NCI-H187 (cell line): ENCODE measurements around the gene NOP58.
"Not testable (repeated sequence)": the region's sequence is repeated elsewhere in the genome, so short reads cannot be mapped to it uniquely, and the experiment has no call there.

Source experiments
- DNase-seq, 2 experiments: peaks; one replicate each; lab custom pipeline; 2025; lab: John Stamatoyannopoulos, UW

The NOP58 gene, protein sequence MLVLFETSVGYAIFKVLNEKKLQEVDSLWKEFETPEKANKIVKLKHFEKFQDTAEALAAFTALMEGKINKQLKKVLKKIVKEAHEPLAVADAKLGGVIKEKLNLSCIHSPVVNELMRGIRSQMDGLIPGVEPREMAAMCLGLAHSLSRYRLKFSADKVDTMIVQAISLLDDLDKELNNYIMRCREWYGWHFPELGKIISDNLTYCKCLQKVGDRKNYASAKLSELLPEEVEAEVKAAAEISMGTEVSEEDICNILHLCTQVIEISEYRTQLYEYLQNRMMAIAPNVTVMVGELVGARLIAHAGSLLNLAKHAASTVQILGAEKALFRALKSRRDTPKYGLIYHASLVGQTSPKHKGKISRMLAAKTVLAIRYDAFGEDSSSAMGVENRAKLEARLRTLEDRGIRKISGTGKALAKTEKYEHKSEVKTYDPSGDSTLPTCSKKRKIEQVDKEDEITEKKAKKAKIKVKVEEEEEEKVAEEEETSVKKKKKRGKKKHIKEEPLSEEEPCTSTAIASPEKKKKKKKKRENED

DNA sequence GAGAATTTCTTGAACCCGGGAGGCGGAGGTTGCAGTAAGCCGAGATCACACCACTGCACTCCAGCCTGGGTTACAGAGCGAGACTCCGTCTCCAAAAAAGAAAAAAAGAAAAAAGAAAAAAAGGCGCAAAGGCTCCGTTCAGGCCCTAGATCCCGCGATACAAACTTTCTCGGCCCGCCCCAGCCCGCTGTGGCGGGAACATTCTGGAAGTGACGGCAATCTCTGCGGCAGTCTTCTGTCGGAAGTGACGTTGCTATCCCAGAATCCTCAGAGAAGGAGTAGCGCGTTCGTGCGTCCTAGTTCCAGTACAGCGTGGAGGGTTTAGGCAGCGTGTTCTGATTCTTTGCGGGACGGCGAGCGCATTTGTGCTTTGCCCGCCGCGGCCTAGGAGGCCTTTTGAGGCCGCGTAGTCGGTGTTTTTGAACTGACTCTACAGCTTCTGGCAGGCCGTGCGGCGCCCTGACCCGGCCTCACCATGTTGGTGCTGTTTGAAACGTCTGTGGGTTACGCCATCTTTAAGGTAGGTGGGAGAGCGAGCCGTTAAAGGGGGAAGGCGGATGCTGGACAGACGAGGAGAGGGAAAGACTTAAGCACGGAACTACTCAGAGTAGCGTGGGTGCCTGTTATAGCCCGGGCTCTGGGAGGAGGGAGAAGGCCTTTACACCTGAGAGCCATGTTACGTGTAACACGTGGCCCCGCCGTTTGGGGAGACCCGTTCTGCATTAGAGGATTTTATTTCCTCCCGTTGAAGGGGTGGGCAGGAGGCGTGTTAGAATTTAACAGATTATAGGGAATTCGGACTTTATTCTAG lies at the start of gene NOP58:
Gene NOP58 (plus strand): TSS at position 297 of the 811 bp plus-strand sequence. CDS start 179 bp downstream, at position 476.
- peak; percentile 52 to 75 for DNase-seq

DNA sequence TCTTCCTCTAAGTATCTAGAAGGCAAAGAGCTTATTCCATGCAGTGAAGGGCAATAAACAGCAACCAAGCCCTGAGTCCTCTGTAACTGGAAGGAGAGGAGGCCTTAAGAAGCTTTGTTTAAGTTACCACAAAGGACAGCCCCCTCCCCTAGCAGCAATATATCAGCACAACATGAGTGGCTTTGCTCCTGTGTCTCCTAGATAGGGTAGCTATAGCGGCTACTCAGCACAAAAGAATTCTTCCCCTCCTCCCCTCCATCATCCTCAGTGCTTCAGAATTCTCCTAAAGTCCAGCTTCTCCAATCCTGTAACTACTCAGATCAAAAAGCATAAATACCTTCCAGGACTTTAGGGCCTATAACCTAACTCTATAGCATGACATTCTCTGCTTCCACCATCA lies 43.7 kb upstream of the NOP58 start:
- no peak for DNase-seq

DNA sequence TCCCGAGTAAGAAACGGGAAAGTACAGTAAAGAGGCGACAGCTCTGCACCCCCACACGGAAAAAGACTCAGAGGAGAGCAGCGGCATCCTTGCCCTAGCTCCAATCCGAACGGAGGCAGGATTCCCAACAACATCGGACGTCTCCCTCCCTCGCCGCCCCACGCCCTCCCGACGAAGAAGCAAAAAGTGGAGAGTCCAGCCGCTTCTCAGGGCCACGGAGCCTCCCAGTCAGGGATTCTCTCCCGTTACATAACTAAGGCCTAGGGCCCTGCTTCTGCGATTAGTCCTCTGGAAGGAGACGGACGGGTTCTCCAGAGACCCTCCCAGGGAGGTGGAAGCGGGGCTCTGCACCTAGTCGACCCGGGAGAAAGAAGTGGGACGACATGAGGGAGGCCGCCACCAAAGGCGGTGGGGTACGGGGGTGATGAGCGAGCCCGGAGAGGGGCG lies 27.8 kb upstream of the NOP58 start:
- DNase-seq, result peak in 1 of 2 experiments; percentile 14

DNA sequence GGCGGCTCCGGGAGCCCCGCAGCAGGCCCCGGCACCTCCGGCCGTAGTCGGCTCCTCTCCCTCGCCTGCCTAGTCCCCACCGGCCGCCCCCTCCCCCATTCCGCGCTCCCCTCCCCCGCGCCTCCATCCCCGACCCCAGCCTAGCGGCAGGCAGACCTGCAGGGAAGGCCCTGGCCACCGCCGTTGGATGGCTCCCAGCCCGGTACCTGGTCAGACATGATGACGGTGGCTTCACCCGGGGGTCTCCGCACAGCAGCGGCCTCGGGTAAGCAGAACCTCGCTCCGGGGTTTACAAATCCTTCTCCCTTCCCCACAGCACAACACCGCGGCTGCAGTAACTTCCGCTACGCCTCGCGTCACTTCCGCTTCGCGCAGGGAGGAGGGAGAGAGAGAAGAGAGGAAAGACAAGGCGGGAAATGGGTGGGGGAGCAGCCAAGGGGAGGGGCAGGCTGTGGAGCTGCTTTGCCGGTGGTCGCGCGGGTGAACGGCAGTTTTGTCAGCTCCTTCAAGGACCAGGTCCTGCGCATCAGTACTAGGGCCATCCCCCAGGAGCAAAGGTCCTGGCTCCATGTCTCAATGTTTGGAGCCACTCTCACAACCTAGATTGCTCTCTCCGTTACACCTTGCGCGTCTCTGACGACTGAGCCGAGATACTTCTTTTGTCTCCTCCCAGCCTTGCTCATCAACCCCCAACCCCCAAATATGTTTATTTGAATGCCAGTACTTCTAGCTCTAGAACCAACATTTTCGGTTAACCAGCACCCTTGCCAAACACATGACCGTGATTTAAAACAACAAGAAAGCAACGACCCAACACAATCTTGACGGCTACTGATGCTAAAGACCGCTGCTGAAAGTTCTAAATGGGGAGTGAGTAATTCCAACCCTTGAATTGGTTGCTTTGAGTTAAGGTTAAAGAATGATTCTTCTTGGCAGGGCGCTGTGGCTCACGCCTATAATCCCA lies 27.0 kb upstream of the NOP58 start, which contains the start of gene SUMO1:
Gene SUMO1 (minus strand): TSS at position 364 of the 964 bp plus-strand sequence. CDS start 146 bp downstream, at position 218.
- DNase-seq, result peak; percentile 47 to 67

DNA sequence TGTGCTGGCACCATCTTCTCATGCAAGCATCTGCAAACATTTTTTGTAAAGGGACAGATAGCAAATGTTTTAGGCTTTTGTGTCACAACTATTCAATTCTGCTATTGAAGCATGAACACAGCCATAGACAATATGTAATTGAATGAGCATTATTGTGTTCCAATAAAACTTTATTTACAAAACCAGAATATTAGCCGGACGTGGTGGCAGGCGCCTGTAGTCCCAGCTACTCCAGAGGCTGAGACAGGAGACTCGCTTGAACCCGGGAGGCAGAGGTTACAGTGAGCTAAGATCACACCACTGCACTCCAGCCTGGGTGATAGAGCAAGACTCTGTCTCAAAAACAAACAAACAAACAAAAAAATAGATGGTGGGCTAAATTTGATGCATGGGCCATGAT lies 17.9 kb upstream of the NOP58 start:
- not testable (repeated sequence) for DNase-seq

DNA sequence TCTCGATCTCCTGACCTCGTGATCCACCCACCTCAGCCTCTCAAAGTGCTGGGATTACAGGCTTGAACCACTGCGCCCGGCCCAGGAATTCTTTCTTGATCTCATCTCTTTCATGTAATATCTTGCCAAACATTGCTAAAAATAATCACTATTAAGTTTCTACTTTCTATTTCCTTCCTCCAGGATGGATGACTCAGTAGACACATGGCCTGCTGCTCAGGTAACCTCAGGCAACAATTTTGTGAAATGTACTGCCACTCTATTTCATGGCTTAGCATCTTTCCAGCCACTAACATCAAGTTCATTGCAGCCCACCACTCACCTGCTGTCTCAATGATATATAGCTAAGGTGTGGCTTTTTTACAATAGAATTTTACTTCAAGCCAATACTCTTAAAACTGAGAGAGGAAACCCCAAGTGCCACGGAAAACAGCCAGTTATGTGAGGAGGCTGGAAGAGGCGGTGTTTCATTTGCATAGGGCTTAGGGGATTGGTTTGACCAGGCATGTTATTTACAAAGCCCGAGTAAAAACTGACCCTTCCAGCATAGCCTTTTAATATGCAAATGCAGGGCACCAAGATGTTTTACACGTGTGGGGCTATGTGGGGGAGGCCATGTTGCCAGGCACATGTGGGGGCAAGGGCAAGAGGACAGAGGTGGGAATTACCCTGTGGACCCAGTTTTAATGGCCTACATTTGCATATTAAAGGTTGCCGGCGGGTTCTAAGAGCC lies 15.9 kb upstream of the NOP58 start:
- no peak for DNase-seq

DNA sequence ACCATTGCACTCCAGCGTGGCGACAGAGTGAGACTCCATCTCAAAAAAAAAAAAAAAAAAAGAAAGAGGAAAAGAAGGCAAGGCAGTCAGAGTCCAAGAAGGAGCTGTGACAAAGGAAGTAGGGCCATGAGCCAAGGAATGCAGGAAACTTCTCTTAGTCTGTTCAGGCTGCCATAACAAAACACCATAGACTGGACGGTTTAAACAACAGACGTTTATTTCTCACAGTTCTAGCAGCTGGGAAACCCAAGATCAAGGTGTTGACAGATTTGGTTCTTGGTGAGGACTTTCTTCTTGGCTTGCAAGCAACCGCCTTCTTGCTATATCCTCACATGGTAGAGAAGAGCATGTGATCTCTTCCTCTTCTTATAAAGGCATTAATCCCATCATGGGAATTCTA lies 14.1 kb upstream of the NOP58 start:
- DNase-seq, result no peak

DNA sequence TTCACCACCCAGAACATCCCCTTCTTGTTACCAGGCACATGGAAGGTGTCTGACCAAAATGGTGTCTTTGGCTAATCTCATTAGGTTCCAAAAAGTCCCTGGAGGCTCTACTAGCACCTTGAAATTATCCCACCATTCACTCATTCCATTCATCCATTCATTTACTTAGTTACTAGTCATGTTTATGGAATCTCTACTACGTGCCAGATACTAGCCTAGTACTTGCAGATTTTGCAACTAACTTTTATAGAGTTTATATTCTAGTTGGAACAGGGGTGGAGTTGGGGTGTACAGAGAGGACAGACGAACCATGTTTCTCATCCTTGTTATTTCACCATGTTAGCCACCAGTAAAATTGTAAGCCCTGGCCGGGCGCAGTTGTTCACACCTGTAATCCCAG lies 4.0 kb upstream of the NOP58 start:
- no peak for DNase-seq

DNA sequence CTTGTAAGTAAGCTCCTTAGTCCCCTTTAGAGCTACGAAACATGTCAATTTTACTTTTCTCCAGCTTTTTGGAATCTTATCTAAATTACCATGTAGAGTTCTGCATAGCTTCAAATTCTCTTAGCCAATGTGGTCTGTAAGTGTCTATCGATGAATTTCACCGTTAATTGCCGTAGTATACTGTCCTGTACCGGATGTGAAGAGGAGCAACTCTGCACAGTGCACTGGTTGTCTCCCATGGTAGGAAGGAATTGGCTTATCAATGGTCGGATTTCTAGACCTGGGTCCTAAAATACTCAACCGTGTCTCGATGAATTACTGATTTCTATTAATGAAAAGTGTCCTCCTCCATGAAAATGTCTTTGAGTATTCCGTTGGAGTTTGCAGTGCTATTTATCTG lies 1.9 kb downstream of the NOP58 start:
- no peak for DNase-seq

DNA sequence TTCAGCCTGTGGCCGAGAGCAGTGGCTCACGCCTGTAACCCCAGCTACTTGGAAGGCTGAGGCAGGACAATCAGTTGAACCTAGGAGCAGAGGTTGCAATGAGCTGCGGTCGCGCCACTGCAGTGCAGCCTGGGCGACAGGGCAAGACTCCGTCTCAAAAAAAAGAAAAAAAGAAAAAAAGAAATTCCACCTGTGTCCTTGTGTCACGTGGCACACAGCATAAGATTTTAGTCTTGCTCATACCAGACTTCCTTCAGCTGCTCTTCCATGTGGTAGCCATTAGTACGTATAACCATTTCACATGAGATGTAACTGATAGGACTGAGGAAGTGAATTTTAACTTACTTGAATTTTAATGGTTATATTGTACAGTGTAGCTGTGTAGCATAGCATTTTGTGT lies 4.0 kb downstream of the NOP58 start:
- no peak for DNase-seq

DNA sequence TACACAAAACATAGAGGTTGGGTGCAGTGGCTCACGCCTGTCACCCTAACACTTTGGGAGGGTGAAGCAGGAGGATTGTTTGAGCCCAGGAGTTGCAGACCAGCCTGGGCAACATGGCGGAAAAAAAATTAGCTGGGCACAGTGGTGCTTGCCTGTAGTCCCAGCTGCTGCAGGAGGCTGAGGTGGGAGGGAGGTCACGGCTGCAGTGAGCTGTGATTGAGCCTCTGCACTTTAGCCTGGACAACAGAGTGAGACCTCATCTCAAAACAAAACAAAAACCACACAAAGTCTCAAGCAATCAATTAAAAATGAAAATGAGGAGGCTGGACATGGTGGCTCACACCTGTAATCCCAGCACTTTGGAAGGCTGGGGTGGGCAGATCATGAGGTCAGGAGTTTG lies 4.9 kb downstream of the NOP58 start:
- DNase-seq, result no peak

DNA sequence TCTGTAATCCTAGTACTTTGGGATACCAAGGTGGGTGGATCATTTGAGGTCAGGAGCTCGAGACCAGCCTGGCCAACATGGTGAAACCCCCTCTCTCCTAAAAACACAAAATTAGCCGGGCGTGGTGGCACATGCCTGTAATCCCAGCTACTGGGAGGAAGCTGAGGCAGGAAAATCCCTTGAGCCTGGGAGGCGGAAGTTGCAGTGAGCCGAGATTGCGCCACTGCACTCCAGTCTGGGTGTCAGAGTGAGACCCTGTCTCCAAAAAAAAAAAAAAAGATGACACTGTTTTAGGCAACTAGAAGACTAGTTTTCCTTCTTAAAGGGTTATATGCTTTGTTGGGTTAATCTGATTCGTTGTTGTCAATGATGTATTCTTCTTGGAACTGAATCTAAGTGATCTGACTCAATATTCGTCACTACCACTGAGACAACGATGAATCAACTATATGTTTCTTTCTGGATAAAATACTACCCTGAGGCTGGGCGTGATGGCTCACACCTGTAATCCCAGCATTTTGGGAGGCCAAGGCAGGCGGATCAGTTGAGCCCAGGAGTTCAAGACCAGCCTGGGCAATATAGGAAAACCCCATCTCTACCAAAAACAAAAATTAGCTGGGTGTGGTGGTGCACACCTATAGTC lies 10.6 kb downstream of the NOP58 start:
- DNase-seq, result not testable (repeated sequence)

DNA sequence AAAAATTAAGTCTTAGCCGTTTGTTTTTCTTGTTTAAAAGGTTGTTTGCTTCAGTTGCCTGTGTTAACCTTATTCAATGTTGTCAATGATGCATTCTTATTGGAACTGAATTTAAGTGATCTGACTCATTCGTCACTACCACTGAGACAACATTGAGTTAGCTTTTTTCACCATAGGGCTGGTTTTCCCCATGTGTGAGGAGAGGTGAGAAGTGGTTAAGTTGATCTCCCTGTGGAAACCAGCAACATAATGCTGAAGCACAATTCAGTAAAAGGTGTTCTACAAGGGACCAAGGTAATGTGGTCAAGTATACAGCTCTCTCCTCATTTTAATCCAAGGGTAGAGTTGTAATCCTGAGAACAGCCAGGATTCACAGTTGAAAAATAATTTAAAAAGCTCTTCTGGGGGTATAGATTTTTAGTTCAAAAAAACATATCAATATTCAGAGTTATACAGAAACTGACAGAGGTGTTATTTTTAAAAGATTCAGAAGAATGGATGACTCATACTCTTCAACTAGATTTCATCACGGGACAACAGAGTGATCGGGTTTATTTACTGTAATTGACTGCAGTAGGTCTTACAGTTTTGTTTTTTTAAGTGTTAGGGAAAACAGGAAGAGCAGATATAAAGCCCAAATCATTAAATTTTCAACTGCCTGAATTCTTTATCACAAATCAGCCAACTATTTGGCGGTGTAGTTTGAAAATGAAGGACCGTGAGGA lies 12.6 kb downstream of the NOP58 start:
- DNase-seq, result no peak

DNA sequence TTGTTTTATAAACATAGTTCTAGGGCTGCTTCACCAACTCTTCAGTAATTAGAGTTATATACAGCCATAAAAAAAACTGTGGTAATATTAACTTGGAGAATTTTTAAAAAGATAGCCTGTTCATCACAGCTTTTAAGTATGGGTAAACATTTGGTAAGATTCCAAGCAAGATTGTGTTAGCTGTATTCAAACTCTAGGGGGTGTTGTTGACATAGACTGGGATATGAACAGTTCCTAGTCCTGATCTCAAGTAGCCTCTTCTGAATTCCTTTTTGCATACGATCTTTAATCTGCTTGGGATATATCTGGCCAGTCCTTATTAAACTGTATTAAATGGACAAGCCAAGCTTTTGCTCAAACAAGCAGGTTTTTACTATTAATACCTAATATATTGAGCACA lies 13.4 kb downstream of the NOP58 start:
- DNase-seq, result no peak

DNA sequence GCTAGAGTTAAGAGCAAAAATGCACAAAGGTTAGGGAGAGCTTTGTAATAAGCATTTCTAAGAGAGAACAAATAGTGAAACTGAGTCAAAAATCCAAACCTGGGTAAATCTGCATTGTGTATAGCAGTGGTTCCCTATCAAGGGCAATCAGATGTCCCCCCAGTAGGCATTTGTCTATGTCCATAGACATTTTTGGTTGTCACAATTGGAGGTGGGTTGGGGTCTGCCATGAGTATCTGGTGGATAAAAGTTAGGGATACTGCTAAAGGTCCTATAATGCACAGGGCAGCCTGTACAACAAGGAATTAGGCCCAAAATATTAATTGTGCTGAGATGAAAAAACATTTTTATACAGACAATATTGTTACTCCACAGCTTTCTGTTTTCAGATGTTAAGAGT lies 21.0 kb downstream of the NOP58 start:
- DNase-seq, result no peak

DNA sequence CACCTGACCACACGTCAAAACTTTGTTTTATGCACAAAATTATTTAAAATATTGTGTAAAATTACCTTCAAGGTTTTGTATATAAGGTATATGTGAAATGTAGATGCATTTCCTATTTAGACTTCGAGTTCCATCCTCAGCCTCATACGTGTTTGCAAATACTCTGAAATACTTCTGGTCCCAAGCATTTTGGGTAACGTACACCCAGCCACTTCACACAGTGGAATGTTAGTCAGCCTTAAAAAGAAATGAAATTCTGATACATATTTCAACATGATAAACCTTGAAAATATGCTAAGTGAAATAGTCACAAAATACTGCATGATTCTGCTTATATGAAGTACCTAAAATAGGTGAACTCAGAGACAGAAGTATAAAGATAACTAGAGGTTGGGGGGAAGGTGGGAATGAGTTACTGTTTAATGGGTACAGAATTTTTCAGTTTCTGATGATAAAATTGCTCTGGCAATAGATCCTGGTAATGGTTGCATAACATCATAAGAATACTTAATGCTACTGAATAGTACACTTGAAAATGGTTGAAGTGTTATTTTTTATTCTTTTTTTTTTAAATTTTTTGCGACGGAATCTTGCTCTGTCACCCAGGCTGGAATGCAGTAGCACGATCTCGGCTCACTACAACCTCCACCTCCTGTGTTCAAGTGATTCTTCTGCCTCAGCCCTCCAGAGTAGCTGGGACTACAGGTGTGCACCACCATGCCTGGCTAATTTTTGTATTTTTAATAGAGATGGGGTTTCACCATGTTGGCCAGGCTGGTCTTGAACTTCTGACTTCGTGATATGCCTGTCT lies 24.0 kb downstream of the NOP58 start:
- no peak for DNase-seq

DNA sequence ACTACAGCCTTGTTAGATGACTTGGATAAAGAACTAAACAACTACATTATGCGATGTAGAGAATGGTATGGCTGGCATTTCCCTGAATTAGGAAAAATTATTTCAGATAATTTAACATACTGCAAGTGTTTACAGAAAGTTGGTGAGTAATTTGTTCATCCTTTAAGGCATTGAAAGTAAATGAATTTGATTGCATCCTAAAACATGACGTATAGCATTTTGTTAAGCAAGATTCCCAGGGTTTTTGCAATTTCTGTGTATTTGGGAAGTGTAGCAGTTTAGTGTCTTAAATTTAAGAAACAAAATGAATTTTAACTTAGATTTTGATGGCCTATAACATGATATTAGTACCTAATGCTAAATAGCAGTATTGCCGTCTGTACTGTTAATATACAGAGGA lies 24.8 kb downstream of the NOP58 start:
- DNase-seq, result no peak

DNA sequence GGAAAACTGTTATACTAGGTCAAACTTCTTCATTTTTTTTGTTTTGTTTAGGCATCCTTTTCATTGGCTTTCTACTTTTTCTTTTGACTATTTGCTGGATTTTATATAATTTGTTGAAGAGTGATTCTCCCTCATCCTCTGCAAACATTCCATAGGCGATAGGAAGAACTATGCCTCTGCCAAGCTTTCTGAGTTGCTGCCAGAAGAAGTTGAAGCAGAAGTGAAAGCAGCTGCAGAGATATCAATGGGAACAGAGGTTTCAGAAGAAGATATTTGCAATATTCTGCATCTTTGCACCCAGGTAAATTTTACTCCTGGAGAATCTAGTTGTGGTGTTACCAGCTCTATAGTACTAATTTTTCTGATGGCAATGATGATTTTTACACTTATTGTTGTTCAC lies 25.4 kb downstream of the NOP58 start:
- no peak for DNase-seq

DNA sequence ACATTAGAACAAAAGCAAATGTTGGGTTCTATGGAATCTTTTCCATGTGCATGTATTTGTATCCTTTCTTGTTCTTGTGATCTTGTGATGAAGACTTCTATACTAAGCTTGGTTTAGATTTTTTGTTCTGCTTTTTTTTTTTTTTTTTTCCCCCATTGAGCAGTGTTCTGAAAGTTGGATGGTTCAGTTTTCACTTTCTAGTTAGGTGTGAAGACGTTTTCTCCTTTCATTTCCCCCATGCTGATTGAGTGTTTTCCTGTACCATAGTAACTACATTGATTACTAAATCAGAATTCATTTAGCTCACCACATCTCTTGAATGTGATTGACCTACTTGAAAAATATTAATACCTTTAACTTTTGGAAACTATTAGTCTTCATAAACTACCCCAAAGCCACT lies 34.1 kb downstream of the NOP58 start:
- DNase-seq, result no peak
